NB4 (cell line): Measurements from ENCODE around the gene KAT2A.
"Not testable (repeated sequence)": the region's sequence is repeated elsewhere in the genome, so short reads cannot be mapped to it uniquely, and the experiment has no call there.

Experiments
- DNase-seq: peaks from one replicate; pipeline ENCODE4 v3.0.0; 2010; ENCODE audit warnings: low read depth
- H3K4me3 ChIP-seq: one replicate; pipeline ENCODE4 v1.5.1; 2011; ENCODE audit warnings: mild to moderate bottlenecking, low read depth, low read length, moderate library complexity
- MYC ChIP-seq: IDR thresholded peaks from 2 replicates; pipeline ENCODE4 v1.6.1; 2011; ENCODE audit warnings: low read depth, low read length
- POLR2A ChIP-seq: IDR thresholded peaks from 2 replicates; pipeline ENCODE4 v1.6.1; 2011; ENCODE audit warnings: mild to moderate bottlenecking; ENCODE audit not compliant: insufficient read length; ENCODE audit errors: extremely low read depth
- TF ChIP-seq, protein P1 (sequence below): IDR thresholded peaks from one replicate; pipeline ENCODE4 v1.5.1; 2012; ENCODE audit warnings: low read depth, low read length
- TF ChIP-seq, protein P2 (sequence below): IDR thresholded peaks from 2 replicates; pipeline ENCODE4 v1.6.1; 2011; ENCODE audit warnings: low read depth, low read length

KAT2A gene

DNA sequence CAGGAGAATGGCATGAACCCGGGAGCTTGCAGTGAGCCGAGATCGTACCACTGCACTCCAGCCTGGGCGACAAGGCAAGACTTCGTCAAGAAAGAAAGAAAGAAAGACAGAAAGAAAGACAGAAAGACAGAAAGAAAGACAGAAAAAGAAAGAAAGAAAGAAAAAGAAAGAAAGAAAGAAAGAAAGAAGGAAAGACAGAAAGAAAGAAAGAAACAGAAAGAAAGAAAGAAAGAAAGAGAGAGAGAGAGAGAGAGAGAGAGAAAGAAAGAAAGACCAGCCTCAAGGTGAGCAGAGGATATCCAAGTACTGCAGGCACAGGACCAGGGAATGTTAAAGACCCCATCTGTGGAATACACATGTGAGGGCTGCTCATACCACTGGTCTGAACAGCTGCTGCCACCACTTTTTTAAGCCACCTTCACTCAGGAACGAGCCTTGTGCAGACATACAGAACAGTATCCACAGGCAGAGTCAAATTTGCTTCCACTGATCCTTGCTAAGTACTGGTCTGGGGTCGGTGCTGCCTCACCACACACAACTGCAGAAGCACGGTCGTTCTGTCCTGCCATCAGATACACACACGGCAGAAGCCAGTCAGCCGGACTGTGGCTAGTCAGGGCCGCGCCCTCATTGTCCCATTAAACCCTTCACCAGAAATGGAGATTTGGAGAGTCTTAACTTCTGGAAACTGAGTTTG lies 25.9 kb upstream of the KAT2A start:
- H3K4me3 ChIP-seq, result no peak overlapping the region
- TF ChIP-seq, protein P1, sequence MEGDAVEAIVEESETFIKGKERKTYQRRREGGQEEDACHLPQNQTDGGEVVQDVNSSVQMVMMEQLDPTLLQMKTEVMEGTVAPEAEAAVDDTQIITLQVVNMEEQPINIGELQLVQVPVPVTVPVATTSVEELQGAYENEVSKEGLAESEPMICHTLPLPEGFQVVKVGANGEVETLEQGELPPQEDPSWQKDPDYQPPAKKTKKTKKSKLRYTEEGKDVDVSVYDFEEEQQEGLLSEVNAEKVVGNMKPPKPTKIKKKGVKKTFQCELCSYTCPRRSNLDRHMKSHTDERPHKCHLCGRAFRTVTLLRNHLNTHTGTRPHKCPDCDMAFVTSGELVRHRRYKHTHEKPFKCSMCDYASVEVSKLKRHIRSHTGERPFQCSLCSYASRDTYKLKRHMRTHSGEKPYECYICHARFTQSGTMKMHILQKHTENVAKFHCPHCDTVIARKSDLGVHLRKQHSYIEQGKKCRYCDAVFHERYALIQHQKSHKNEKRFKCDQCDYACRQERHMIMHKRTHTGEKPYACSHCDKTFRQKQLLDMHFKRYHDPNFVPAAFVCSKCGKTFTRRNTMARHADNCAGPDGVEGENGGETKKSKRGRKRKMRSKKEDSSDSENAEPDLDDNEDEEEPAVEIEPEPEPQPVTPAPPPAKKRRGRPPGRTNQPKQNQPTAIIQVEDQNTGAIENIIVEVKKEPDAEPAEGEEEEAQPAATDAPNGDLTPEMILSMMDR, result no peak
- TF ChIP-seq MYC (no peak), POLR2A (no peak)
- no peak for DNase-seq

- not testable (repeated sequence) for H3K4me3 ChIP-seq, DNase-seq
Measured at GRCh38 chr17:42143138-42143537, 22.0 kb upstream of the KAT2A start.

DNA sequence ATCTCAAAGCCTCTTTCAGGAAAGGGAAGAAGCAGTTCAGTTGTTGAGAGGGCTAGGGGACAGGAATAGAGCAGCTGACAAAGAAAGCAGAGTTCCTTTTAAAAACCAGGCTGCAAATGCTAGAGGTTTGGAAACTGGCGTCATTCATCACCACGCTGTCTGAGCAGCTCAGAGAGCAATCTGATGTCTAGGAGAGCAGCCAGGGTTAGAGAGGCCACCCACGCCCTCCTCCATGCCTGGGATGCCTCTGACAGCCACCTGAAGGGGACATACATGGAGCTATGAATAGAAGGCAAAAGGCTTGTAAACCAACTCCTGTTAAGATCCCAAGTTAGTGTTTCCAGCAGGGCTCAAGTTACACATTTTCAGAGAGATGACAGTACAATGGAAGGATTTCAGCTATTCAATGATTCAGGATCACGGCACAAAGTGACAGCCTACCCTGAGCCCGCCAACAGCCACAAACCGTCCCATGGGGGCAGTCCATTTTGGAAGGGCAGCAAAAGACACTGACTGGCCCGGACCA lies 21.3 kb upstream of the KAT2A start:
- H3K4me3 ChIP-seq, result no peak overlapping the region
- TF ChIP-seq MYC, result no peak
- TF ChIP-seq, protein P1, result no peak
- no peak for TF ChIP-seq POLR2A
- TF ChIP-seq, protein P2, sequence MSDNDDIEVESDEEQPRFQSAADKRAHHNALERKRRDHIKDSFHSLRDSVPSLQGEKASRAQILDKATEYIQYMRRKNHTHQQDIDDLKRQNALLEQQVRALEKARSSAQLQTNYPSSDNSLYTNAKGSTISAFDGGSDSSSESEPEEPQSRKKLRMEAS, result no peak
- DNase-seq, result no peak

- DNase-seq, result no peak
- TF ChIP-seq, protein P1, result no peak
- TF ChIP-seq POLR2A (no peak), MYC (no peak)
- TF ChIP-seq, protein P2, result no peak
- H3K4me3 ChIP-seq, result no peak overlapping the region
Measured at GRCh38 chr17:42141382-42141781, 20.2 kb upstream of the KAT2A start.

GRCh38 chr17:42140690-42141089 lies 19.5 kb upstream of the KAT2A start:
- DNase-seq, H3K4me3 ChIP-seq: not testable (repeated sequence)

GRCh38 chr17:42138749-42139492 lies 17.8 kb upstream of the KAT2A start:
- TF ChIP-seq, protein P1, result no peak
- TF ChIP-seq, protein P2, result no peak
- TF ChIP-seq POLR2A, result no peak
- TF ChIP-seq MYC, result no peak
- no peak for DNase-seq
- no peak overlapping the region for H3K4me3 ChIP-seq

DNA sequence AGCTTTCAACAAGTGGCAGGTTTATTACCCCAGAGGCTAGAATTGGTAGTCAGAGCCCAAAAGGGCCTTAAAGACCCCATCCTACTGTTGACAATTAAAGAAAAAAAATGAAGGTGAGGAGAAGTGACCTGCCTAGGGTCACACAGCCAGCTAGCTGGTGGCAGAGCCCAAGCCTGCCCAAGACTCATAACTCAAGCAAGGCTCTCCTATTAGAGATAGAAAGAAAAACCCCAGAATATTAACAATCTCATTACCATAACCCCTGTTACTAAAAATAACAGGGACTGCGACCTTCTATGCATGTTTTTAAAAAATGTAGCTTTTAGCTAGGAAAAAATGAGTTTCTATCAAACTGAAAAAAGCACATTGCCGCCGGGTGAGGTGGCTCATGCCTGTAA lies 15.5 kb upstream of the KAT2A start:
- H3K4me3 ChIP-seq, result no peak overlapping the region
- DNase-seq, result no peak
- TF ChIP-seq, protein P2, result no peak
- TF ChIP-seq MYC (no peak), POLR2A (no peak)
- TF ChIP-seq, protein P1, result no peak
